Measurements from ENCODE around the gene TRMT10C.

TRMT10C gene

GRCh38 chr3:101518421-101518871 lies 43.2 kb upstream of the TRMT10C start:
- TF ChIP-seq REST (IDR thresholded peaks at IDR 0.05; ENCODE audit: insufficient replicate concordance, low read depth) = no peak
- TF ChIP-seq CTCF (IDR thresholded peaks at IDR 0.05; ENCODE audit: insufficient read depth, low read length) = no peak
- no peak for TF ChIP-seq POLR2AphosphoS5 (IDR thresholded peaks at IDR 0.05; ENCODE audit: low read depth)
- no peak for TF ChIP-seq GABPA (IDR thresholded peaks at IDR 0.05; ENCODE audit: low read depth)
- no peak for TF ChIP-seq SPI1 (IDR thresholded peaks at IDR 0.05; ENCODE audit: borderline replicate concordance, low read depth)
- DNase-seq (ENCODE audit: low read depth in 1 of 2, low spot score in 1 of 2) = no peak
- no peaks in the 10 kb centered on the region for H3K27me3 ChIP-seq (ENCODE audit: insufficient read depth, poor library complexity, severe bottlenecking)
- no peak overlapping the region for H3K4me3 ChIP-seq (replicated peaks; ENCODE audit: insufficient read depth, low read length)
- no peak overlapping the region for H3K27ac ChIP-seq (replicated peaks)

GRCh38 chr3:101519685-101520365 lies 41.8 kb upstream of the TRMT10C start:
- H3K27me3 ChIP-seq (ENCODE audit: insufficient read depth, poor library complexity, severe bottlenecking) = no peaks in the 10 kb centered on the region
- no peak overlapping the region for H3K4me3 ChIP-seq (replicated peaks; ENCODE audit: insufficient read depth, low read length)
- TF ChIP-seq POLR2AphosphoS5 (IDR thresholded peaks at IDR 0.05; ENCODE audit: low read depth) (no peak), CTCF (IDR thresholded peaks at IDR 0.05; ENCODE audit: insufficient read depth, low read length) (no peak), SPI1 (IDR thresholded peaks at IDR 0.05; ENCODE audit: borderline replicate concordance, low read depth) (no peak), REST (IDR thresholded peaks at IDR 0.05; ENCODE audit: insufficient replicate concordance, low read depth) (no peak), GABPA (IDR thresholded peaks at IDR 0.05; ENCODE audit: low read depth) (no peak)
- DNase-seq (ENCODE audit: low read depth in 1 of 2, low spot score in 1 of 2) = no peak
- H3K27ac ChIP-seq (replicated peaks) = no peak overlapping the region

GRCh38 chr3:101521211-101521701 lies 40.4 kb upstream of the TRMT10C start:
- TF ChIP-seq SPI1 (IDR thresholded peaks at IDR 0.05; ENCODE audit: borderline replicate concordance, low read depth) (no peak), POLR2AphosphoS5 (IDR thresholded peaks at IDR 0.05; ENCODE audit: low read depth) (no peak), GABPA (IDR thresholded peaks at IDR 0.05; ENCODE audit: low read depth) (no peak), CTCF (IDR thresholded peaks at IDR 0.05; ENCODE audit: insufficient read depth, low read length) (no peak), REST (IDR thresholded peaks at IDR 0.05; ENCODE audit: insufficient replicate concordance, low read depth) (no peak)
- Histone ChIP-seq H3K27me3 (ENCODE audit: insufficient read depth, poor library complexity, severe bottlenecking) (no peaks in the 10 kb centered on the region), H3K27ac (replicated peaks) (no peak overlapping the region)

More at GRCh38 chr3:101521211-101521701, 40.4 kb upstream of the TRMT10C start:
- no peak for DNase-seq (ENCODE audit: low read depth in 1 of 2, low spot score in 1 of 2)
- no peak overlapping the region for H3K4me3 ChIP-seq (replicated peaks; ENCODE audit: insufficient read depth, low read length)

Measured in HL-60 (cell line).